ENCODE data around the gene LIN37.

DNA sequence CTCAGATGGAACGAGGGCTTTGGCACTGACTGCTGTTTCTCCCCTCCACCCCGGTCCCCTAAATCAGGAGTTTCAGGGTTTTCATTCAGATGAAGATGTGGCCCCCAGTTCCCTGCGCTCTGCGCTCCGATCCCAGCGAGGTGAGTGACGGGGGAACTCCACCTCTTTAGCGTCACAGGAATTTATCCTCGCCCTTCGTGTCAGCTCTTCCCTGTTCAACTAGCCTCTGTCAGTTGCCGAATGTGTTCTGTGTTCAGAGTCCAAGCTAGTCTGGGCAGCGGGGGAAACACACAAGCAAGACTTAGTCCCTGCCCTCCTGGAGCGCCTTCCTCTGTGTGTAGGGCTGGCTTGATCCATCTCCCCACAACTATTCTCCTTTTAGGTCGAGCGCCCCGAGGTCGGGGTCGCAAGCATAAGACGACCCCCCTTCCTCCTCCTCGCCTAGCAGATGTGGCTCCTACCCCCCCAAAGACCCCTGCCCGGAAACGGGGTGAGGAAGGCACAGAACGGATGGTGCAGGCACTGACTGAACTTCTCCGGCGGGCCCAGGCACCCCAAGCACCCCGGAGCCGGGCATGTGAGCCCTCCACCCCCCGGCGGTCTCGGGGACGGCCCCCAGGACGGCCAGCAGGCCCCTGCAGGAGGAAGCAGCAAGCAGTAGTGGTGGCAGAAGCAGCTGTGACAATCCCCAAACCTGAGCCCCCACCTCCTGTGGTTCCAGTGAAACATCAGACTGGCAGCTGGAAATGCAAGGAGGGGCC lies 28.8 kb upstream of the LIN37 start:
- TF ChIP-seq FOS (IDR thresholded peaks at IDR 0.05; ENCODE audit: borderline replicate concordance, insufficient read depth, low read length) = no peak
- no peak for TF ChIP-seq GATA2 (IDR thresholded peaks at IDR 0.05; ENCODE audit: insufficient read depth, insufficient read length, low read depth, low read length)
- TF ChIP-seq, protein P1, sequence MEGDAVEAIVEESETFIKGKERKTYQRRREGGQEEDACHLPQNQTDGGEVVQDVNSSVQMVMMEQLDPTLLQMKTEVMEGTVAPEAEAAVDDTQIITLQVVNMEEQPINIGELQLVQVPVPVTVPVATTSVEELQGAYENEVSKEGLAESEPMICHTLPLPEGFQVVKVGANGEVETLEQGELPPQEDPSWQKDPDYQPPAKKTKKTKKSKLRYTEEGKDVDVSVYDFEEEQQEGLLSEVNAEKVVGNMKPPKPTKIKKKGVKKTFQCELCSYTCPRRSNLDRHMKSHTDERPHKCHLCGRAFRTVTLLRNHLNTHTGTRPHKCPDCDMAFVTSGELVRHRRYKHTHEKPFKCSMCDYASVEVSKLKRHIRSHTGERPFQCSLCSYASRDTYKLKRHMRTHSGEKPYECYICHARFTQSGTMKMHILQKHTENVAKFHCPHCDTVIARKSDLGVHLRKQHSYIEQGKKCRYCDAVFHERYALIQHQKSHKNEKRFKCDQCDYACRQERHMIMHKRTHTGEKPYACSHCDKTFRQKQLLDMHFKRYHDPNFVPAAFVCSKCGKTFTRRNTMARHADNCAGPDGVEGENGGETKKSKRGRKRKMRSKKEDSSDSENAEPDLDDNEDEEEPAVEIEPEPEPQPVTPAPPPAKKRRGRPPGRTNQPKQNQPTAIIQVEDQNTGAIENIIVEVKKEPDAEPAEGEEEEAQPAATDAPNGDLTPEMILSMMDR (IDR thresholded peaks at IDR 0.05; ENCODE audit: extremely low read depth in 1 of 2, insufficient read depth in 1 of 2, low read depth in 1 of 2, low read length in 2 of 2) = no peak
- TF ChIP-seq POLR2A (IDR thresholded peaks at IDR 0.05; ENCODE audit: low read depth, low read length) = no peak
- no peak for TF ChIP-seq EZH2 (IDR thresholded peaks at IDR 0.05; ENCODE audit: borderline replicate concordance, low read depth, low read length, severe bottlenecking)
- no peak for TF ChIP-seq POLR2AphosphoS5 (IDR thresholded peaks at IDR 0.05; ENCODE audit: insufficient read depth, low read depth, low read length)
- TF ChIP-seq, protein P2, sequence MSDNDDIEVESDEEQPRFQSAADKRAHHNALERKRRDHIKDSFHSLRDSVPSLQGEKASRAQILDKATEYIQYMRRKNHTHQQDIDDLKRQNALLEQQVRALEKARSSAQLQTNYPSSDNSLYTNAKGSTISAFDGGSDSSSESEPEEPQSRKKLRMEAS (IDR thresholded peaks at IDR 0.05; ENCODE audit: insufficient read depth, insufficient read length) = no peak
- no peak for TF ChIP-seq JUN (IDR thresholded peaks at IDR 0.05; ENCODE audit: borderline replicate concordance, insufficient read depth, insufficient read length, low read depth)
- TF ChIP-seq MYC (IDR thresholded peaks at IDR 0.05; ENCODE audit: low read depth, low read length) = no peak

Measured in endothelial cell of umbilical vein (primary cell).